Suprapubic skin (tissue), 4 donors: Measurements from ENCODE around the gene FOSL1. TPM values are rescaled to one million over a fixed set of nuclear protein-coding genes. Genes with fewer than 3 reads are reported as not detected.

Experiments used
- DNase-seq, 2 donors: peaks; one replicate each; pipeline ENCODE4 v3.0.0-alpha.2; 2019; ENCODE audit warnings: low spot score in 2 of 2
- H3K27ac ChIP-seq: fragments of 200-600 bp; sonication (generic); one replicate; pipeline ENCODE4 v1.5.1; 2019
- H3K27me3 ChIP-seq: fragments of 200-600 bp; sonication (generic); one replicate; pipeline ENCODE4 v1.5.1; 2019
- H3K36me3 ChIP-seq: fragments of 200-600 bp; sonication (generic); one replicate; pipeline ENCODE4 v1.5.1; 2019
- H3K4me1 ChIP-seq: fragments of 200-600 bp; sonication (generic); one replicate; pipeline ENCODE4 v1.5.1; 2019
- H3K4me3 ChIP-seq: fragments of 200-600 bp; sonication (generic); one replicate; pipeline ENCODE4 v1.5.1; 2019; ENCODE audit warnings: mild to moderate bottlenecking
- H3K9me3 ChIP-seq: fragments of 200-600 bp; sonication (generic); one replicate; pipeline ENCODE4 v1.5.1; 2019
- CTCF ChIP-seq, 2 donors: fragments of 200-600 bp in 1 of 2; fragments of 450-650 bp in 1 of 2; sonication (generic) in 1 of 2; IDR thresholded peaks; one replicate each; pipeline ENCODE4 v1.5.1; 2016 to 2019; ENCODE audit warnings: antibody characterized with exemption in 2 of 2, mild to moderate bottlenecking in 1 of 2, moderate library complexity in 1 of 2
- EP300 ChIP-seq: sonication (generic); formaldehyde crosslinking; IDR thresholded peaks from one replicate; pipeline ENCODE4 v1.6.1; 2017; ENCODE audit warnings: antibody characterized with exemption
- POLR2A ChIP-seq, 2 donors: fragments of 450-650 bp; IDR thresholded peaks; one replicate each; pipeline ENCODE4 v1.6.1; 2017; ENCODE audit warnings: antibody characterized with exemption in 2 of 2, mild to moderate bottlenecking in 2 of 2, moderate library complexity in 2 of 2
- POLR2AphosphoS5 ChIP-seq, 3 donors: sonication (generic); formaldehyde crosslinking; IDR thresholded peaks; one replicate each; pipeline ENCODE4 v1.6.1; 2017; ENCODE audit warnings: antibody characterized with exemption in 3 of 3
- WGBS: methylation state at CpG from one replicate; pipeline ENCODE4 v1.1.5; 2018; 5-methylcytosine and 5-hydroxymethylcytosine counted together
- total RNA-seq, 4 donors: library from RNA; depleted of rRNA; stranded (reverse); fragments of >200 nt; gene quantifications; one replicate each; pipeline ENCODE4 v1.1.0, GENCODE V29; 2016

FOSL1 gene
- total RNA-seq, 4 donors from 2014 or later: 5.0 to 118 (median 28.9) TPM

GRCh38 chr11:65890324-65891218 is 9.6 kb downstream of the FOSL1 start, which contains the start of gene CCDC85B:
TSS of gene CCDC85B (plus strand) at chr11:65890673. CDS start at chr11:65890784, 111 bp downstream.
- WGBS: under 1% methylated on average over 30 of the region's 94 CpGs
- Histone ChIP-seq H3K9me3 (no peaks in the 10 kb centered on the region), H3K27ac (peak within 1 kb of the TSS; percentile 95), H3K4me3 (peak within 1 kb of the TSS; percentile 65), H3K36me3 (peaks cover 3% of the 10 kb centered on the region), H3K4me1 (peaks cover 66% of the 10 kb centered on the region), H3K27me3 (no peaks in the 10 kb centered on the region)
- DNase-seq: peak; percentile 99
- TF ChIP-seq EP300: no peak
- peak in 1 of 3 donors; percentile 6 for TF ChIP-seq POLR2AphosphoS5 (IDR thresholded peaks at IDR 0.05)
- peak in 1 of 2 donors; percentile 91 for TF ChIP-seq POLR2A (IDR thresholded peaks at IDR 0.05)

GRCh38 chr11:65888163-65888814 is 11.9 kb downstream of the FOSL1 start, which contains the start of gene FIBP:
TSS of gene FIBP (minus strand) at chr11:65888471. CDS start at chr11:65888418, 53 bp downstream.
- Histone ChIP-seq H3K4me1 (peaks cover 55% of the 10 kb centered on the region), H3K27ac (peak within 1 kb of the TSS; percentile 95), H3K9me3 (no peaks in the 10 kb centered on the region), H3K4me3 (peak within 1 kb of the TSS; percentile 65), H3K36me3 (peaks cover 20% of the 10 kb centered on the region), H3K27me3 (no peaks in the 10 kb centered on the region)
- TF ChIP-seq POLR2A (IDR thresholded peaks at IDR 0.05) (peak in 1 of 2 donors; percentile 49), CTCF (IDR thresholded peaks at IDR 0.05) (peak; percentile 75 to 95), POLR2AphosphoS5 (IDR thresholded peaks at IDR 0.05) (peak in 2 of 3 donors; percentile 68 to 96), EP300 (no peak)
- 0% methylated on average over 26 of the region's 57 CpGs for WGBS
- peak; percentile 99 for DNase-seq

- H3K9me3 ChIP-seq: no peaks in the 10 kb centered on the region
- TF ChIP-seq POLR2A (IDR thresholded peaks at IDR 0.05) (no peak), CTCF (IDR thresholded peaks at IDR 0.05) (no peak)
- no peak for DNase-seq
Measured at GRCh38 chr11:65887723-65888162, 12.4 kb downstream of the FOSL1 start.

GRCh38 chr11:65886826-65887722 is 13.1 kb downstream of the FOSL1 start:
- Histone ChIP-seq H3K9me3 (no peaks in the 10 kb centered on the region), H3K27me3 (no peaks in the 10 kb centered on the region), H3K36me3 (peaks cover 32% of the 10 kb centered on the region), H3K27ac (peak overlapping the region; percentile 95), H3K4me3 (peak overlapping the region; percentile 65), H3K4me1 (peaks cover 43% of the 10 kb centered on the region)
- WGBS: 80% methylated on average over 14 of the region's 14 CpGs
- no peak for DNase-seq
- TF ChIP-seq CTCF (IDR thresholded peaks at IDR 0.05): no peak
- no peak for TF ChIP-seq POLR2A (IDR thresholded peaks at IDR 0.05)
- TF ChIP-seq EP300: no peak
- TF ChIP-seq POLR2AphosphoS5 (IDR thresholded peaks at IDR 0.05): no peak

More at GRCh38 chr11:65887723-65888162, 12.4 kb downstream of the FOSL1 start:
- Histone ChIP-seq H3K4me3 (peak overlapping the region; percentile 65), H3K4me1 (peaks cover 50% of the 10 kb centered on the region), H3K27me3 (no peaks in the 10 kb centered on the region), H3K36me3 (peaks cover 25% of the 10 kb centered on the region), H3K27ac (peak overlapping the region; percentile 95)
- WGBS: 3% methylated on average over 23 of the region's 23 CpGs
